Ovary (tissue), 3 donors: ENCODE measurements around the gene GRID1.

Source experiments
- CTCF ChIP-seq, 3 donors: fragments of 450-650 bp in 2 of 3; fragments of 200-600 bp in 1 of 3; IDR thresholded peaks; one replicate each; pipeline versions ENCODE4 v1.5.1 to v1.8.0; 2016 to 2022; ENCODE audit warnings: antibody characterized with exemption in 3 of 3, mild to moderate bottlenecking in 1 of 3
- EP300 ChIP-seq: sonication (generic); formaldehyde crosslinking; IDR thresholded peaks from one replicate; pipeline ENCODE4 v1.6.1; 2017; ENCODE audit warnings: antibody characterized with exemption
- donor health status: DM: no; HTN: no; CAD: no.

DNA sequence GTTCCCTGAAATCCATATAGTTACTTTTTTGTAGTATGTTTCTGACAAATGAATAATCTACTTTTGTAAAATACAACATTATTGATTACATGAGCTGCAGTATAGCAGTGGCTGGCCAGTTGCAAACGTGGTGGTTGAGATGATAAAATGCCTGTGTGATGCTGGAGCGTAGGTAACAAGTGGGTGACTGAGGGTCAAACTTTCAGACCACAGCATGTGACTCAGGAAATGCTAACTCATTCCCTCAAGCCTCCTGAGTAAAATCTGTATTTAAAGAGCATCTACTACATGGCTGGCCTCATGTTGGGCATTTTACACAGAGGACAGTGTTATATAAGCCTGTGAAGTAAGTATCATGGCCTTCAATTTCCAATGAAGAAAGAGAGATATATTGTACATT, 585.2 kb downstream of the GRID1 start:
- TF ChIP-seq CTCF (IDR thresholded peaks at IDR 0.05): no peak
- TF ChIP-seq EP300: no peak
